ENCODE data around the gene CA10.

Gene CA10

DNA sequence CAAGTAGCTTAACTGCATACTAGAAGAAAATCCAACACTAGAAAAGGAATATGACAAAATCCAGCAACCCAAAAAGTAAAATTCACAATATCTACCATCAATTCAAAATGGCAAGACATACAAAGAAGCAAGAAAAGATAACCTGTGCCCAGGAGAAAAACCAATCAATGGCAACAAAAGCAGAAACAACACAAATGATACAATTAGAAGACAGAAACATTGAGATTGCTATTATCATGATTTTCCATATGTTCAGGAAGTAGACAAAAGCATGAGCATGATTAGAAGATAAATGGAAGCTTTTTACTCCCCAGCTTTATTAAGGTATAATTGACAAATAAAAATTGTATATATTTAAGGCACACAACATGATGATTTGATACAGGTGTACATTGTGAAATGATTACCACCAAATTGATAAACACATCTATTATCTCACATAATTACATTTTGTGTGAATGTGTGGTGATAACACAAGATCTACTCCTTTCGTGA lies 117.3 kb downstream of the CA10 start:
- no peak for DNase-seq

DNA sequence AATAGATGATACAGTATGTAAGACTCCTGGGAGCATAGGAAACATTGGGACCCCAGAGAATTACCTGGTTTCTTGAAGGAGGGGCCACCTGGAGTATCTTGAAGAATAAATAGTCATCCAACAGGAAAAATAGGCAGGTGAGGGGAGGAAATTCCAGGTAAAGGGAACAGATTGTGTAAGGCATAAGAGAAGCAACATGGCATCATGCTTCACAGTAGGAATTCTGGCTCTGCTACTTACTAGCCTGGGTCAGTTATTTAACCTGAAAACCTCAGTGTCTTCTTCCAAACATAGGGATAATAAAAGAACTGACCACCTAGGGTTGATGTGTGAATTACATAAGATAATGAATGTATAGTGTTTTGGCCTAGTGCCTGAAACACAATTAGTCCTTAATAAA lies 122.1 kb downstream of the CA10 start:
- DNase-seq, result no peak

DNA sequence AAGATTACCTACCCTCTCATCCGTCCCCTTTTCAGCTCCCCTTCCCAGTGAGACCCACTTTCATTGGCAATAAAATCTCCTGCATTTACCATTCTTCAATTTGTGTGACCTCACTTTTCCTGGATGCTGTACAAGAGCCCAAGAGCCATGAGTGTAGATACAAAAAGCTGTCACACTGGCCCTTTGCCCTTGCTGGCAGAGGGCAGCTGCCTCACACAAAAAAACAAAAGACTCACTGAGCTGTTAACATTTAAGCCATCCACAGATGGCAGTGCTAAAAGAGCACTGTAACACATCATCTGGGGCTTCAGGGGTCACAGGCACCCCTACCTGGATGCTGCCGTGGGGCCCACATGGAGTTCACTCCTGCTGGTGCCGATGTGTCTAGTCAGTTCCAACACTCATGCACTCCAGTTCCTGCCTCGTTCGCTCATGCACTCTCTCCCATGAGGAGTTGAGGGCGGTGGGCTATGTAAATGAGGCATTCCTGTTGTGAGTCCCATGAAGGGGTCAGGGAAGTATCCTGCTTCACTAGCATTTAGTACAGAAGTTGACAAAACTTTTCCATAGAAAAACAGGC lies 123.1 kb downstream of the CA10 start:
- DNase-seq, result no peak

DNA sequence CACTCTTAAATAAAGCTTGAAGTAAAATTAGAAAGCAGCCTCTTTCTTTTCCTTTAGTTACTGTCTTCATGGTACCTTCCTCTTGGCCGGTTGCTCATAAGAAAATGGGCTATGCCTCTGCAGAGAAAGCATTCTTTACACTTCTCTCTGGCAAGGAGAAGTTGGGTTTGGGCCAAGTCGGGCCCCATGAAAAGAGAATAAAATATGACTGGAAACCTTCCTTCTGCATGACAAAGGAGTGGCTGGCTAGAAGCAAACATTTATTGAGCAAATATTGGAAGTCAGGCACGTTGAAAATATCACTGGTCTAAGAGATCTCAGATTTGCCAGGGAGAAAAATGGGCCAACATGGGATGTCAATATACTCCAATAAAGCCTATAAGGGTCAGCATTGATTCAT lies 126.1 kb downstream of the CA10 start:
- DNase-seq, result no peak

DNA sequence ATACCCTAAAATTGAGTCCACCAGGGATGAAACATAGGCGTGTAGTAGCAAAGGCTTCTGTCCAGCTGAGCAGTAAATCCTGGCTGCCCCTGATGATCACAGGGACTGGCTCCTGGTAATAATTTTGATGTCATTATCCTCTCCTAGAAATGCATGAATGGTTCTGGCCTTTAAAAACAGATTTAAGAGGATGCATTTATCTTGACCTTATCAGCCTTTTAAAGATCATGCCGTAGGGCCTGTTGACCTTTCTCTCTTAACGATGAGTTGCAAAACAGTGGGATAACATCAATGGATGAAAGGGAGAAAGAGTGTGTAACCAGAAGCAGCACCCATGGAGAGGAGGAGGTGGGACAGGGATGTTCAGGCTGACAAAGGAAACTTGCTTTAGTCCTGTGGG lies 128.5 kb downstream of the CA10 start:
- DNase-seq, result no peak

DNA sequence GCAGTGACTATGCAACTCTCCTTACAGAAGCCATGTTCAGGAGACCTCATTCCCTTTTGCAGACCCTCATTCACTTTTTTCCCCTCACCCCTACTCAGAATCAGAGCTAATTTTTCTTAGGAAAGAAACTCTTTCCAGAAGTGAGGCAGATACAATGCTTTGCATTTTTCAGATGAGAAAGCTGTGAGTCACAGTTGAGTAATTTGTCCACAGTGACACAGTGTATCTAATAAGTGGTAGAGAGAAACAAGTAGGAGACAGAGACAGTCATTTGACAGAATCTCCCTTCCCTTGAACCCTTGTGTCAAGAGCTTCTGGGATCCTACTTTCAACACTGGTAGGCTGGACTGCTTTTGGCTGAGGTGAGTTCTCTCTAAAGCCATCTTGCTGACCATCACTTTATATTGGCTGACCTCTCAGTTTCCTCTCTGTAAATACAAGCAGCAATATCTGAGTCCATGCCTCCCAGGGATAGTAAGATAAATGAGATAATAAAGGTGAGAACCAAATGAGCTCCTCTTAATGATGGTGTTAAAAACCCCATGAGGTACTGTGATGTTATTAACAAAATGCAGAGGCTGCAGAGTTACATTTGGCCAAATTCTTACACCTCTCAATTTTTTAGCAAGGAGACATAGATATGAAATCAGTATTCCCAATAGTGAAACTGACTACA lies 130.8 kb downstream of the CA10 start:
- no peak for DNase-seq

DNA sequence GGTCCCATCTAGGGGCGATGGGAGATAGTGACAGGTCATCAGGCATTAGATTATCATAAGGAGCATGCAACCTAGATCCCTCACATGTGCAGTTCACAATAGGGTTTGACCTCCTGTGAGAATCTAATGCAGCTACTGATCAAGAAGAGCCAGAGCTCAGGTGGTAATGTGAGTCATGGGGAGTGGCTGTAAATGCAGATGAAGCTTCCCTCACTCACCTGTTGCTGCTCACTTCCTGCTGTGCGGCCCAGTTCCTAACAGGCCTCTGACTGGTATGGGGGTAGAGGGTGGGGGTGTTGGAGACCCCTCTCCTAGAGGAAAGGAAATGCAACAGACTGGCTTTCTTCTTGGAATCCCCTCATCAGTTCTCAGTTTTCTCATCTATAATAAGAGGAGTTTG lies 131.4 kb downstream of the CA10 start:
- DNase-seq, result no peak

DNA sequence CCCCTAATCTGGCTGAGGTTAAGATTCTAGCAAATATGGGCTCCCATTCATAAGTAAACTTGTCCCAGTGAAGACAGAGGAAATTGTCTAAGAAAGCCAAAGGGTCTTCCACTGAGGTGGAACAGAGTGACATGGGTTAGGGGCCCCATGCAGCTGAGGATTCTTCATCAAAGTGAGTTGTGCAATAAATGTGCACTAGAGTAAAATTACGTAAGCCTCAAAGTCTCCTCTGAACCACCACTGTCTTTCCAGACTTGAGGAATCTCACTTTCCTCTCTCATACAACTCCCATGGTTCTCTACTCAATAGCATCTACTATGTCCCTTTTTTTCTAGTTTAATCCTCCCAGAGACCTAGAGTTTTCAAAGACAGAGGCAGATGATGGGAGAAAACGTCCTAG lies 132.4 kb downstream of the CA10 start:
- no peak for DNase-seq

DNA sequence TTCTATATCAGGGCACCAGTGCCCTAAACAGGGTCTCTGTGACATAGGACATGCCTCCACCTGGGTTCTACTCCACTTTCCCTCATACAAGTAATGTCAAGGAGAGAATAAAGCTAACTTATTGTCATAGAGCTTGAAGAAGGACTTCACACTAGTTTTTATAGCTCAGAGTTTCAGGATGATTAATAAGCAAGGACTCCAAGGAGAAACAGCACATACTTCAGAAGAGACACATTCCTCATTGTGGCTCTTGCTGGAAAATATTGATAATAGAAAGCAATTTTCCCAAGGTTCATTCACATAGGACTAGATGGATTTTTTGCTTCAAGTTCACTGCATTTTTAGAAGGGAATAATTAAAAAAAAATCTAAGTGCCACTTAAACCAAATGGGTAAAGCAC lies 133.3 kb downstream of the CA10 start:
- no peak for DNase-seq

DNA sequence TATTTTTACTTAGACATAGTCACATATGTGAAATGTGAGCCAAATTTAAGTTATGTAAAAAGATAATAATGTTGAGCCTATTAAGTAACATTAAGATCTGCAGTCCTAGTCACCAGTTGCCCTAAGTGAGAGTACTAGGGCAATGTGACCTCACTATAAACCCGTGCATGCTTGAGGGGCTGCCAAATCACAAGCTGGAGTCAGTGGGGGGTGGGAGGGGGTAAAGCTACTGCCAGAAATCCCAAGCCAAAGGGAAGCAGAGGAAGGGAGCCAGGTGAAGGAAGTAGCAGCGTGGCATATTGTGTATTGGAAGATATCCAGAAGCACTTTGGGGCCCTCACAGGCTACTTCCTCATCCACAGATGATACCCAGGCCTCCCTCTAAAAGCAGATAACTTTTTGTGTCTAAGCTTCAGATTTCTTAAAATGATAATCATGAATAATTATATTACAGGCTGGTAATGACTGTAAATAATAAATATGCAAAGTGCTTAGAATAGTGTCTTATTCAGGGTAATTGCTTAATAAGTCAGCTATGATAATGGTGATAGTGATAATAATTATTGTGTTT lies 134.1 kb downstream of the CA10 start:
- DNase-seq, result no peak

DNA sequence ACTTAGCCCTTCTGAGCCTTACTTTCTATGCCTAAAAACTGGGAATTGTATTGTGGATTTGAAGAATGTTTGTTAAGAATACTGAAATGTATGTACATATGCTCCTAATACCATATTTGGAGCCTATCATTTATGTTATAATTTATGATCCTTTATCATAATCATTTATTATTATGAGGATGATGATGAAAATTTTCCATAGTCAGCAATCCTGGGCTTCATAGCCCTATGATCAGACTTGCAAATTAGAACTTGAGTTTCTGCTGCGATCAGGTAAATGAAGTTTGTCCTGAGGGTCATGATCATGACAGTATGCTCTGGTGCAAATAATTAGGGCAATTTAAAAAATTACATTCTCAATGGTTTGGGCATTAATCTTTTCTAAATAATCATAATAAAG lies 147.4 kb downstream of the CA10 start:
- DNase-seq, result no peak

DNA sequence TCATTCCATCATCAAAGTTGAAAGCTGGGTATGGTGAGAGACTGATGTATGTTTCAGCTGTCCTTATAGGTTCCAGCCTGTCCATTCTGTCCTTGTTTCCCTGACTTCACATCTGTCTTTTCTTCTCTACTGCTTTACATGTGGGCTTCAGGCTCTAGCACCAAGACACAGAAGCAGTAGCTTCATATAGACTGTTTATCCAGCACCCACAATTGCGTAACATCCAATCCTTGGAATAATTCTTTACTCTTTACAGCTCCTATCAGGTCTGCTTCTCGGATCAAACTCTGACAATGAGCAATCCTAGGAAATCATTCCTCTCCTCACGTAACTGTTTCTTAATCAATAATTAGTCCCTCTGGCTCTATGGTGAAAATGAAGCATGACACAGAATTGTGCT lies 158.9 kb downstream of the CA10 start:
- DNase-seq, result no peak

DNA sequence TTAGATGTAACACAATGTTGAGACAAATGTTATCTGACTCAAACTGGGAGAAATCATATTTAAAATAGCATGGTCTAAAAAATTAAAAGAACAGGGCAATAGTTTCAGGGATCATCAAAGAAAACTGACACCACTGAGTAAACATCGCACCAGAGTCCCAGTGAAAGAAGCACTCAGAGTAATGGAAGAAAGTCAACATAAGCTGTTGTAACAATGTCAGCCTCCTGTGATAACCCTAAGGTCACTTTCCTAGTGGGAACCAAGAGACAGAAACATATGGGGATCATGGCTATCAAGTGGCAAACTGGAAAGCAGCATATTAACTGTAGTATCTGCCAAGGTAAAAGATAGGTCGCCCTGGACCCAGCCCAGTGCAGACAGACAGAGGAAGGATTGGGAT lies 160.8 kb downstream of the CA10 start:
- no peak for DNase-seq

DNA sequence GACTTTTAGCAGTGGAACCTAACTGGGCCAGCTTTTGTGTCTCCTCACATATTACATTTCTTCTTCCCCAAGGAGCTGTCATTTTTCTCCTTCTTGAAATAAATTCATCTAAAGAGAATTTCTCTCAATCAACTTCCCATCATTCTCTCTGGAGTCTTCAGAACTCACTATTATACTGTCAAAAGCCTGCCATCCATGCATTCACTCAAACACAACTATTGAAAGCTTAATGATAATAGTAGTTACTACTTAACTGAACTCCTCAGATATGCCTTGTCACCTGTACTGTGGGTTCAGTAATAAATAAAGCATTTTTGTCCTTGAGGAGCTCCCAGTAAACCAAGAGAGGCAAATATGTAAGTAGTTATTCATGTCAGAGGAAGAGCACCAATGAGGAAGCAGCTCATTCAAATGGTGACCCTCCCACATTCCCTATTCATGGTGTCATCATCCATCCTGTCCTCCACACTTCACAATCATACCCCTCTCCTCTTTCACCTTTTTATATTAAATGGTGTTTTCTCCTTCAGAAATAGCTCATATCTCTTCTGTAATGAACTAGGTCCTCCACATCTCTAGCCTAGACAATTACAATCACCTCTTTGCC lies 162.6 kb downstream of the CA10 start:
- DNase-seq, result no peak

DNA sequence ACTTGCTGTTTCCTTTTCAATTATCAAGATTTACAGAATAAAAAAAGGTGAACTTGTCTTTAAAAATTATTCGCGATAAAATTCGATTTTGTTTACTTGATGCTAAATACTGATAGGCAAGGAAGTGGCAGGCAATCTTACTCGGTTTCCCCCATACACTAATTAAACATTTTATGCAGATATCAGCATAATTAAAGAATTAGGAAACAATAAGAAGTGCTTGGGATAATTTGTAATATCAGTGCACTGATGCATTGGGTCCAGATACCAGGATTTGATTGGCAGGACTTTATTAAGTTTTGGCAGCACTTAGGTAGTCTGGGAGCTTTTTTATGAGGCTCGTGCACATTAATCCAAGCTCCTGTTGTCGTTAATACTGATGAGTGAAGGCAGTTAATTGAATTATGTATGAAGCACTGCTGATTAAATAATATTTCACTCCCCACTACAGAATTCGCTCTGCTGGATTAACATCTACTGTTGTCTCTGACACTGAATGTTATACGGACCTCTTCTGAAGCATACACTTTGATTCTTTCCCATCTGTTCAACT lies 165.6 kb downstream of the CA10 start:
- DNase-seq, result no peak

DNA sequence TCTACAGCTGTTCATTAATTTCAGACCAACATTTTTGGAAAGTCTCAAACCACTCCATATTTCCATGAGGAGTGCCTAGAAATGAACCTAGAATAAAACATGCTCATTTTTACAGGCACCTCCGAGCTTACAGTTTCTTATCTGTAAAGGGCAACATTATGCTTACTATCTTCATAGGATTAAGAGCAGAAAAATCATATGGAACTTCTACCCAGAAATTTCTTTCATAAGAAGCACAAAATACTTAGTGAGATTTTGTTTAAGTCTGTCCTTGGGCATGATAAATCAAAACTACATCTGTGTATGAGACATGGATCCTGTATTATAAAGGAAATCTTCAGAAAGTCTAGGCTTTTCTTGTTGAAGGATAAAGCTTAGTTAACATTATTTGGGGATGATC lies 187.4 kb downstream of the CA10 start:
- no peak for DNase-seq

DNA sequence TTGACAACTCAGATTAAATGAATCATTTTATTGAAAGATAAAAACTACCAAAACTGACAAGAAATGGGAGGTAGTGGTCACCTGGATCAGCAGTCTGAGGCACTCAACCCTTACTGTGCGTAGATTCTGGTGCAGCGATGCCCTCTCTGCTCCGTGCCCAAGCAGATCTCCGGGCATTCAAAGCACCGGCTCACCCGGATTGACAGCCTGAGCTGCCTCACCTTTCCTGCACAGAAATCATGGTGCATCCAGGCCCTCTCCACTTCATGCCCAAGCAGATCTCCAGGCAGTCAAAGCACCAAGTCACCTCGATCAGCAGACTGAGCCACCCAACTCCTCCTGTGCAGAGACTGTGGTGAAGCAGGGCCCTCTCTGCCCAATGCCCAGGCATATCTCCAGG lies 196.8 kb downstream of the CA10 start:
- no peak for DNase-seq

DNA sequence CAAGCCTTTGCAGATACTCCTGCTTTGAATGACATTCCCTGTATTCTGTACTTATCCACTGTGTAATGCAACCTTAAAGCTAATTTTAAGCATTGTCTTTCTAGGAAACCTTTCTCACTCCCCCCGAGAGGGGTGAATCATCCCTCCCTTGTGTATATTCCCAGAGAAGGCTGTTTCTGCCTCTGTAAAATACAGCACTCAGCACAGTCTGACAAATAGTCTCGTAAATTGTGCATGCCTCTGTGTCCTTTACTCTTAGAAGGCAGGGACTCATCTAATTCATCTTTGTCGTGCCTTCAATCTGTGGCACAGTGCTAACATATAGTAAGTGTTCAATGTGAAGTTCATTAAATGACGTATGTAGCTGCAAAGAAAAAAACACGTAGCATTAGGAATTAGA lies 200.7 kb downstream of the CA10 start:
- DNase-seq, result no peak

DNA sequence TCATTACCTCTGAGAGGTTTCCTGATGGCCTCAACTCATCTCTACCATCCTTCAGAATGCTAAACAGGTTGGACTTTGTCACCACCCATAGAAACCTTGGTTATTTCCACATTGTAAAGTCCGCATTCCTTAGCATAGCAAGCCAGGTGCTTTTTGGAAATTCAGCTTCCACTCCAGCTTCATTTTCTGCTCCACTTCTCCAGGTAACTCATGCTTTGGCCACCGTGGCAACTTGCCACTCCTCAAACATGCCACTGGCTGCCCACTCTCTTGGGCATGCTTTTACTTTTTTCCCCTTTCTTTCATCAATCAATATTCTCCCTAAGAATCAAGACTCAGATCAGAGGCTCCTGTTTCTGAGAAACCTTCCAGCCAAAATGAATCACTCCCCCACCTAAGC lies 203.3 kb downstream of the CA10 start:
- no peak for DNase-seq

DNA sequence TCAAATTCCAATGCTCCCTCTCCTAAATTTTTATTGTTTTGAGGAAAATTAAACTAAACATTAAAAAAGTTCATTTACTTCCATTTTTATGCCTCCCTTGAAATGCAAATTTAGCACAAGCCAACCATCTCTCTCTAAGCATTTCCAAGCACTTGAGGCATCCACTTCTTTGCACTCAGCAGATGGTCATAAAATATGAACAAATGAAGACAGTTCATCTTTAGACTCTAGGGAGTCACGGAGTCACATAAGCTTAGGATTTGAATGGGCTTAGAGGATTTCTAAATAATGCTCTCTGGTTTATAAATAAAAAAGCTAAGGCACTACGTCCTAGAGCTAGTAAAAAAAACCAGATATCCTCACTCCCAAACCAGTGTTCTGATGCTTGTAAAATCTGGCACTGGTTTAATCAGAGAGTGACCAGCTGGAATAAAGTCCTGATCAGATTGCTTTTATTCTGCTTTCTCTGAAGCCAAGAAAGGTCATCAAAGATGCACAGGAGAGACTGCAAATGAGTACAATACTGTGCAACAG lies 204.2 kb downstream of the CA10 start:
- no peak for DNase-seq

DNA sequence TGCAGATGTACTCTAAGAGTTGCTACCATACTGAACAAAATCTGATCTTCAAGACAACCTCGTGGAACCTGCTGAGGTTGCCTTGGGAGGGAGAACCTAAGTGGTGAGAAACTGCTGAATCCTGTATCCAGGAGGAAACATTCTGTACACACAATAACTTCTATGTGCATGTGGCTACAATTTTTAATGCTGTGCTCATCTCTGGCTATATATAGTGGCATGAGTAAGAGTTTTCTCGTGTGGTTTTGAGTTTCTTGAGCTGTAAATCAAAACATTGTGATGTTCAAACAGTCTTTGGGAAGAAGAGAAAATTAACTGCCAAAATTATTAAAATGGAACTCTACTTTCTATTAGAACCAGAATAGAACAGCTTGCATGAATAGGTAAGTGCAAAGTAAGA lies 206.8 kb downstream of the CA10 start:
- DNase-seq, result no peak

DNA sequence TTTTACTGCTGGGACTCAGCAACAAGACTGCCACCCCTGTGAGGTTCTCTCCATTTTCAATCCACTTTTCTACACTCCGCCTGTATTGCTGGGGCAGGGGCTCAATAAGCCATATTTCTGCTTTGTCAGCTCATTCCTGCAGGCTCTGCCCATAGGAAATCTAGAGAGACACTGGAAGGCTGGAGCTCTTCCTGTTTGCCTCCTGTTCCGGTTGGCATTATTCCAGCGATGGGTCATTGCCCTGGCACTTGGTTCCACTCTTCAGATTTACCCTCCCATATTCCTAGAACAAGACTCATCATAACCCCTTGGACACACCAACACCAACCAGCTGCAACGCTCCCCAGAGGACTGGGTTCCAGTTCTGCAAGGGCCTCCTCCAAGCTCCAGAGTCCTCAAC lies 210.4 kb downstream of the CA10 start:
- DNase-seq, result no peak

DNA sequence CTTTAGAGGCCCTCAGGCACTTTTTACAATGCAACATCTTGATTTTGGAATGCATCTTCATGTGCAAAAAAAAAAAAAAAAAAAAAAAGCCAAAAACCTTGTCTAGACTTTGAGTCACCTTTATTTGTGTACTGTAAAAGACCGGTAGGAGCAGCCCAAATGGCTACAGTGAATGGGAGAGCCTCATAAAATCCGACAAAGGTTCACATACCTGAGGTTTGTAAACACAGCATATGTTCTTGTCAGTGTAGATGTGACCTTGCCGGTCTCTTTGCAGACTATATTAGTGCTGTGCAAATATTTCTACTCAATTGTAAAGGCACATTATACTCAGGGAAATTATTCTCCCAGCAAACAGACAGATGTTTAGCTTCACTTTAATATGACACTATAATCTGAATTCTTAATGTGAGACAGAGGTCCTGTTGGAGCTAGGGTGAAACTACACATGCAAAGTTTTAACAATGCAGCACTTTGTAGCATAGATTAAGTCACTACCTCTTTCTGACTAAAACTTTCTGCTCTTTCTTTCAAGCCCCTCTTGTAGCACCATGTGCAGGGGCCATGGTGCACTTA lies 211.3 kb downstream of the CA10 start:
- DNase-seq, result no peak

Measured in activated T-cell treated with anti-CD3 and anti-CD28 coated beads, Interleukin-2, amount 50 U/mL, for 1 hour (primary cell).